B cell (primary cell): ENCODE results near the gene ADAM19.

Experiments
- EZH2 ChIP-seq: IDR thresholded peaks from 2 replicates; pipeline ENCODE4 v1.6.1; 2012; ENCODE audit warnings: borderline replicate concordance, low read depth, mild to moderate bottlenecking, moderate library complexity, low read length; ENCODE audit not compliant: insufficient read depth, poor library complexity, severe bottlenecking
- TF ChIP-seq, protein P1 (sequence below): fragments of 200-600 bp; IDR thresholded peaks from one replicate; pipeline ENCODE4 v1.8.0; 2022; ENCODE audit warnings: antibody characterized with exemption, mild to moderate bottlenecking

DNA sequence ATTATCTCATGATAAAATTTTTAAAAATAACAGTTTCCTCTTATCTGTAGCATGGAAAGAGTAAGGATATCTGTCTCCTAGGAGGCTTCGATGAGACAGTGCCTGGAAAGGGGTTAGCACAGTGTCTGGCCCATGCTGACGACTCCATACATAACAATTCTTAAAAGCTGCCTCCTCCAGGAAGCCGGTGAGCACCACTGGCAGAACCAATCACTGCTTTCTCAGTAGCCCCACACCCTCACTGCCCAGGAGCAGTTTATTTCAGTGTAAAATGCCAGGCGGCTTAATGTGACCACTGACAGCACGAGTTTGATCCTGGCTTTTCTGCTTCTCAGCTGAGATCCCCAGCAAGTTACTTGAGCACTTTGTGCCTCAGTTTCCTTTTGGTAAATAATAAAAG is 116.7 kb downstream of the ADAM19 start:
- TF ChIP-seq EZH2, result no peak
- TF ChIP-seq, protein P1, sequence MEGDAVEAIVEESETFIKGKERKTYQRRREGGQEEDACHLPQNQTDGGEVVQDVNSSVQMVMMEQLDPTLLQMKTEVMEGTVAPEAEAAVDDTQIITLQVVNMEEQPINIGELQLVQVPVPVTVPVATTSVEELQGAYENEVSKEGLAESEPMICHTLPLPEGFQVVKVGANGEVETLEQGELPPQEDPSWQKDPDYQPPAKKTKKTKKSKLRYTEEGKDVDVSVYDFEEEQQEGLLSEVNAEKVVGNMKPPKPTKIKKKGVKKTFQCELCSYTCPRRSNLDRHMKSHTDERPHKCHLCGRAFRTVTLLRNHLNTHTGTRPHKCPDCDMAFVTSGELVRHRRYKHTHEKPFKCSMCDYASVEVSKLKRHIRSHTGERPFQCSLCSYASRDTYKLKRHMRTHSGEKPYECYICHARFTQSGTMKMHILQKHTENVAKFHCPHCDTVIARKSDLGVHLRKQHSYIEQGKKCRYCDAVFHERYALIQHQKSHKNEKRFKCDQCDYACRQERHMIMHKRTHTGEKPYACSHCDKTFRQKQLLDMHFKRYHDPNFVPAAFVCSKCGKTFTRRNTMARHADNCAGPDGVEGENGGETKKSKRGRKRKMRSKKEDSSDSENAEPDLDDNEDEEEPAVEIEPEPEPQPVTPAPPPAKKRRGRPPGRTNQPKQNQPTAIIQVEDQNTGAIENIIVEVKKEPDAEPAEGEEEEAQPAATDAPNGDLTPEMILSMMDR, result no peak
